ES-I3 (cell line): ENCODE results near the gene GARRE1.

ENCODE experiments used
- H3K36me3 ChIP-seq: 2 replicates; pipeline ENCODE4 v1.6.1; 2013; ENCODE audit warnings: mild to moderate bottlenecking, low read length, control low read depth, moderate library complexity; ENCODE audit not compliant: insufficient read depth
- H3K4me1 ChIP-seq: 2 replicates; pipeline ENCODE4 v1.6.1; 2013; ENCODE audit warnings: mild to moderate bottlenecking, control low read depth, low read length; ENCODE audit not compliant: insufficient read depth
- H3K9ac ChIP-seq: 2 replicates; pipeline ENCODE4 v1.6.1; 2013; ENCODE audit warnings: low read depth, mild to moderate bottlenecking, low read length, moderate library complexity
- H3K9me3 ChIP-seq: 2 replicates; pipeline ENCODE4 v1.6.1; 2013; ENCODE audit warnings: mild to moderate bottlenecking, low read length, moderate library complexity; ENCODE audit not compliant: control insufficient read depth, insufficient read depth

The GARRE1 gene

GRCh38 chr19:34225659-34226015 is 28.7 kb upstream of the GARRE1 start:
- H3K9ac ChIP-seq = no peak overlapping the region
- peaks cover 39% of the 10 kb centered on the region for H3K36me3 ChIP-seq
- H3K4me1 ChIP-seq = peaks cover 19% of the 10 kb centered on the region
- no peaks in the 10 kb centered on the region for H3K9me3 ChIP-seq

GRCh38 chr19:34226036-34226435 is 28.3 kb upstream of the GARRE1 start:
- H3K36me3 ChIP-seq = peaks cover 38% of the 10 kb centered on the region
- H3K9me3 ChIP-seq = no peaks in the 10 kb centered on the region
- H3K4me1 ChIP-seq = peaks cover 22% of the 10 kb centered on the region
- no peak overlapping the region for H3K9ac ChIP-seq

- no peak overlapping the region for H3K9ac ChIP-seq
- H3K9me3 ChIP-seq = no peaks in the 10 kb centered on the region
- H3K4me1 ChIP-seq = peaks cover 36% of the 10 kb centered on the region
- peaks cover 23% of the 10 kb centered on the region for H3K36me3 ChIP-seq
These were observed 26.0 kb upstream of the GARRE1 start for GRCh38 chr19:34228347-34228746.

- Histone ChIP-seq H3K36me3 (peaks cover 20% of the 10 kb centered on the region), H3K9me3 (no peaks in the 10 kb centered on the region), H3K9ac (no peak overlapping the region), H3K4me1 (peaks cover 37% of the 10 kb centered on the region)
These were observed 25.6 kb upstream of the GARRE1 start for GRCh38 chr19:34228762-34229161.

- H3K9me3 ChIP-seq = no peaks in the 10 kb centered on the region
- H3K9ac ChIP-seq = no peak overlapping the region
- peaks cover 20% of the 10 kb centered on the region for H3K36me3 ChIP-seq
- peaks cover 31% of the 10 kb centered on the region for H3K4me1 ChIP-seq
These were observed 24.6 kb upstream of the GARRE1 start for GRCh38 chr19:34229721-34230120.

- Histone ChIP-seq H3K4me1 (peaks cover 21% of the 10 kb centered on the region), H3K9me3 (no peaks in the 10 kb centered on the region), H3K36me3 (peaks cover 13% of the 10 kb centered on the region; the same call in 1 of the 2 replicates), H3K9ac (no peak overlapping the region)
These were observed 23.5 kb upstream of the GARRE1 start for GRCh38 chr19:34230820-34231219.

- peaks cover 23% of the 10 kb centered on the region for H3K4me1 ChIP-seq
- no peaks in the 10 kb centered on the region for H3K9me3 ChIP-seq
- peaks cover 8% of the 10 kb centered on the region; the same call in 1 of the 2 replicates for H3K36me3 ChIP-seq
- no peak overlapping the region for H3K9ac ChIP-seq
These were observed 22.9 kb upstream of the GARRE1 start for GRCh38 chr19:34231439-34231838.

GRCh38 chr19:34232566-34233481 is 21.5 kb upstream of the GARRE1 start:
- H3K9ac ChIP-seq = no peak overlapping the region
- peaks cover 8% of the 10 kb centered on the region; the same call in 1 of the 2 replicates for H3K36me3 ChIP-seq
- H3K9me3 ChIP-seq = no peaks in the 10 kb centered on the region
- peaks cover 33% of the 10 kb centered on the region for H3K4me1 ChIP-seq

- Histone ChIP-seq H3K9ac (no peak overlapping the region), H3K9me3 (no peaks in the 10 kb centered on the region), H3K36me3 (no peaks in the 10 kb centered on the region; the same call in 1 of the 2 replicates), H3K4me1 (peaks cover 33% of the 10 kb centered on the region)
These were observed 18.9 kb upstream of the GARRE1 start for GRCh38 chr19:34235425-34235940.

- no peaks in the 10 kb centered on the region for H3K9me3 ChIP-seq
- peaks cover 28% of the 10 kb centered on the region for H3K4me1 ChIP-seq
- H3K36me3 ChIP-seq = no peaks in the 10 kb centered on the region; the same call in 1 of the 2 replicates
- H3K9ac ChIP-seq = no peak overlapping the region
These were observed 18.0 kb upstream of the GARRE1 start for GRCh38 chr19:34236035-34236987.

GRCh38 chr19:34237283-34237682 is 17.1 kb upstream of the GARRE1 start:
- Histone ChIP-seq H3K9ac (no peak overlapping the region), H3K36me3 (no peaks in the 10 kb centered on the region; the same call in 1 of the 2 replicates), H3K9me3 (no peaks in the 10 kb centered on the region), H3K4me1 (peaks cover 27% of the 10 kb centered on the region)

- Histone ChIP-seq H3K9me3 (no peaks in the 10 kb centered on the region), H3K36me3 (no peaks in the 10 kb centered on the region; the same call in 1 of the 2 replicates), H3K4me1 (peaks cover 21% of the 10 kb centered on the region), H3K9ac (no peak overlapping the region)
These were observed 16.4 kb upstream of the GARRE1 start for GRCh38 chr19:34237939-34238338.

- H3K9ac ChIP-seq = no peak overlapping the region
- H3K9me3 ChIP-seq = no peaks in the 10 kb centered on the region
- no peaks in the 10 kb centered on the region for H3K36me3 ChIP-seq
- peaks cover 7% of the 10 kb centered on the region; the same call in 1 of the 2 replicates for H3K4me1 ChIP-seq
These were observed 12.6 kb upstream of the GARRE1 start for GRCh38 chr19:34241513-34242337.
